Ecto neural progenitor cell (in vitro differentiated cells): ENCODE data around the gene PSRC1.

Experiments used
- DNase-seq: peaks from one replicate; pipeline ENCODE4 v3.0.0-alpha.2; 2018; ENCODE audit warnings: low spot score

PSRC1 gene

DNA sequence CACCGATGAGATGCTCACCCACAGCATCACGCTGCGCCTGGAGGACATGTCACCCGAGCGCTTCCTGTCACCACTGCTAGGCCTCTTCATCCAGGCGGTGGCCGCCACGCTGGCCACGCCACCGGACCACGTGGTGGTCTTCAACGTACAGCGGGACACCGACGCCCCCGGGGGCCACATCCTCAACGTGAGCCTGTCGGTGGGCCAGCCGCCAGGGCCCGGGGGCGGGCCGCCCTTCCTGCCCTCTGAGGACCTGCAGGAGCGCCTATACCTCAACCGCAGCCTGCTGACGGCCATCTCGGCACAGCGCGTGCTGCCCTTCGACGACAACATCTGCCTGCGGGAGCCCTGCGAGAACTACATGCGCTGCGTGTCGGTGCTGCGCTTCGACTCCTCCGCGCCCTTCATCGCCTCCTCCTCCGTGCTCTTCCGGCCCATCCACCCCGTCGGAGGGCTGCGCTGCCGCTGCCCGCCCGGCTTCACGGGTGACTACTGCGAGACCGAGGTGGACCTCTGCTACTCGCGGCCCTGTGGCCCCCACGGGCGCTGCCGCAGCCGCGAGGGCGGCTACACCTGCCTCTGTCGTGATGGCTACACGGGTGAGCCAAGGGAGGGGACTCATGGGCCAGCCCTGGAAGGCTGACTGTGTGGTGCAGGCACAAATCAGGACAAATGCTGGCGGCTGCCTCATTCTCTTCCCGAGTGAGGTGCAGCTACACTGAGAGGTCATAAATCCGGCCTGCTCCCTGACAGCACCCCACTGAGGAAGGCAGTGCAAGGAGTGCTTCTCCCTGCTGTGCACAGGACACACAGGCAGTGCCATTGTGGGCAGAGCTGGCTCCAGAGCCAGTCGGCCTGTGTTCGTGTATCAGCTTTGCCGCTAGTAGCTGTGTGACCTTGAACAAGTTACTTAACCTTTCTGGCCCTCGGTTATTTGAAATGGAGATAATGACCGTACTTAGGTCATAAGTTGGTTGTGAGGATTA is 24.2 kb downstream of the PSRC1 start:
- no peak for DNase-seq

- DNase-seq: no peak
Measured at GRCh38 chr1:109257682-109258421, 25.1 kb downstream of the PSRC1 start.

DNA sequence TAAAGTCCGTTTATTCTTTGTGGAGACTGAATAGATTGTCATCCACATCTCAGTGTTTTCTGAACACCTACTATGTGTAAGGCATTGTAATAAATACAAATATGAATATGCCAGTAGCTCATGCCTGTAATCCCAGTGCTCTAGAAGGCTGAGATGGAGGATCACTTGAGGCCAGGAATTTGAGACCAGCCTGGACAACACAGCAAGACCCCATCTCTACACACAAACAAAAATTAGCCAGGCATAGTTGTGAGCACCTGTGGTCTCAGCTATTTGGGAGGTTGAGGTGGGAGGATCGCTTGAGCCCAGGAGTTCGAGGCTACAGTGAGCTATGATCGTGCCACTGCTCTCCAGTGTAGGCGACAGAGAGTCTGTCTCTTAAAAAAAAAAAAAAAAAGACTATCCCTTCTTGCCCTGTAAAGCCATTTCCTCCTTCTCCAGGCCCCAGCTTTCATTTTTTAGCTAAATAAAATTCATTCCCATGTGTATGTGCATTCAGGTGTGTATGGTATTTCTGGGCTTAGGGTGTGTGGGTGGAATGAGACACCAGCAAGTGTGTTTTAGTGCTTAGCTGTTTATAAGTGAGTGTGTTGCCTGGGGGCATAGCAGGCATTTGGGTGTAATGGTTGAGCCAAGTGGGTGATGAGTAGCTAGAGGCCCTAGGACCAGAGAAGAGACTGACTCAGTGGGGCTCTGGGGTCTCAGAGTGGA is 25.8 kb downstream of the PSRC1 start:
- no peak for DNase-seq

GRCh38 chr1:109256085-109256484 is 26.9 kb downstream of the PSRC1 start:
- DNase-seq: no peak

GRCh38 chr1:109255678-109256077 is 27.3 kb downstream of the PSRC1 start:
- DNase-seq: no peak

DNA sequence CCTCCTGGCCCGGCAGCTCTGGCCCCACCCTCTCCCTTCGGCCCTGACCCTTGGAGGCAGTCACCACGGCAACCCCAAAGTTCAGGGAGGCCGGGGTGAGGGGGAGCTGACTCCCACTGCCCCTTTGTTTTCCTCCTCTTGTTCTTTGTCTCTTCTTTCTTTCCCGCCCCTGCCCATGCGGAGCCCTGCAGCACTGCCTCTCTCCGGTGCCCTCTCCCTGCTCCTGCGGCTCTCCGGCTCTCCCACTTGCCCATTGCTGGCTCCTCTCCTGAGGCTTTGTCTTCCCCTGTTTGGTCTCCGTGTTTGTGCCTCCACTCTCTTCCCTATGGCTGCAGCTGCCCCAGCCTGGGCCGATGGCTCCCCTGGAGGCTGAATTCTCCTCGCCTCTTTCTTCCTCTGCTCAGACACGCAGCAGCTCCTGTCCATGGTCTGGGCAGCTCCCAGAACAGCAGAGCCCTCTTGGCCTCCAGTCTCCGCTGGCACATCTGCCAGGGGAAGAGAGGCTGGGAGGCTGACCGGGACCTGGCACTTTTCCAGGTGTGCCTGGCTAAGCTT is 27.8 kb downstream of the PSRC1 start:
- DNase-seq: peak; percentile 77

DNA sequence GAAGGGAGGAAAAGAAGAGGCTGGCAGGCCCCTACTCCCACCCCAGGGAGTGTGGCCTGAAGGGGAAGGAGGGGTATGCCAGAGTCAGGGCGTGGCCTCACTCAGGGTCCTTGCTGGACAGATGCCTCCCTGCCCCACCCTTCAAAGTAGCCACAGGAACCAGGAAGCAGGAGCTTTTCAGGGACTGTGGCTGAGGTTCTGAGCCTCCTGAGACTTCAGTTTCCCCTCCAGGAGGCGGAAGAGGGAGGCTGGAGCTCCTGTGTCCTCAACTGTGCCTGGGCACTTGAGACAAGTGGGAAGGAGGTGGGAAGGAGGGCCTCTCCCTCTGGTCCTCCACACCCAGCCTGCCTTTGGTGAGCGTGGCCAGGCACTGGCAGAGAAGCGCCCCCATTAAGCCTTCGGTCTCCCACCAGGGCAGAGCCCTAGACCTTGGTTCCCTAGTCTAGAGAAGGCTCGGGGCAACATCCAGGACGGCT is 28.3 kb downstream of the PSRC1 start:
- no peak for DNase-seq

DNA sequence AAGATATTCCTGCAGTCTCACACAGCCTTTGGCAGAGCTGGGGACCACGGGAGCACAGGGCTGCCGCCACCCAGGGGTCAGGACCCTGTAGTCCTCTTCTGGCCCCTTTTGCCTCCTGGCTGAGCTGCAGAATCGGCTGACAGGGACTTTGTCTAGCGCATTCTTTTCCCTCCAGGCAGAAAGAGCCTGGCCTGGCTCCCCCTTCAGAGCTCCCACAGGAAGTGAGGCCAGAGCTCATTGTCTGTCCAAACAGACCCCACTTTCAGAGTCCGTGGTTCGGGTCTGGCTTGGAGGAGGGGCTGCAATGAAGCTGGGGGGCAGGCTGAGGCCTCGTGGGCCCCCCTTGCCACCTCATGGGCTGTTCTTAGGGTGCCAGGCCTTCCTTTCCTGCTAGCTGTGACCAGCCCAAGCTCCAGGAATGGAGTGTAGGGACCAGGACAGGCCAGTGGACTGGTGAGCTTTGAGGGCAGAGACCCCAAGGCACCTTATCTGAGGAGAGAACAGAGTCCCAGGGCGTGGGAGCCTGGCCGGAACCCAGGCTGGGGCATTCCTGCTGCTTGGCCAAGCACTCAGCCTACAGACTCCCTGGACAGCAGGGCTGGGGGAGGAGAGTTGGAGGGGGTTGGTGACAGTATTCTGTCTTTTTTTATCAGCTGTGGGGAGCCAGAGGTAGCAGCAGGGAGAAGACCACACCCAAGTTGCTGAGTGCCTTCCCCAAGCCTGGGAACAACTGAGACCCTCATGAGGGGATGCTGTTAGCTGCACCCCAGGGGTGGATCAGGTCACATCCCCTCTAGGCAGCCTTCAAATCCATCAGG is 28.9 kb downstream of the PSRC1 start:
- DNase-seq: peak; percentile 74

- no peak for DNase-seq
Measured at GRCh38 chr1:109252893-109253802, 29.8 kb downstream of the PSRC1 start.

- DNase-seq: no peak
Measured at GRCh38 chr1:109252167-109252892, 30.6 kb downstream of the PSRC1 start.

- DNase-seq: no peak
Measured at GRCh38 chr1:109251277-109252166, 31.4 kb downstream of the PSRC1 start.

DNA sequence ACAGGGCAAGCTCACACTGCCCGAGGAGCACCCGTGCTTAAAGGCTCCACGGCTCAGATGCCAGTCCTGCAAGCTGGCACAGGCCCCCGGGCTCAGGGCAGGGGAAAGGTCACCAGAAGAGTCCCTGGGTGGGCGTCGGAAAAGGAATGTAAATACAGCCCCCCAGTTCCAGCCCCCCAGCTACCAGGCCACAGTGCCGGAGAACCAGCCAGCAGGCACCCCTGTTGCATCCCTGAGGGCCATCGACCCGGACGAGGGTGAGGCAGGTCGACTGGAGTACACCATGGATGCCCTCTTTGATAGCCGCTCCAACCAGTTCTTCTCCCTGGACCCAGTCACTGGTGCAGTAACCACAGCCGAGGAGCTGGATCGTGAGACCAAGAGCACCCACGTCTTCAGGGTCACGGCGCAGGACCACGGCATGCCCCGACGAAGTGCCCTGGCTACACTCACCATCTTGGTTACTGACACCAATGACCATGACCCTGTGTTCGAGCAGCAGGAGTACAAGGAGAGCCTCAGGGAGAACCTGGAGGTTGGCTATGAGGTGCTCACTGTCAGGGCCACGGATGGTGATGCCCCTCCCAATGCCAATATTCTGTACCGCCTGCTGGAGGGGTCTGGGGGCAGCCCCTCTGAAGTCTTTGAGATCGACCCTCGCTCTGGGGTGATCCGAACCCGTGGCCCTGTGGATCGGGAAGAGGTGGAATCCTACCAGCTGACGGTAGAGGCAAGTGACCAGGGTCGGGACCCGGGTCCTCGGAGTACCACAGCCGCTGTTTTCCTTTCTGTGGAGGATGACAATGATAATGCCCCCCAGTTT is 32.3 kb downstream of the PSRC1 start:
- DNase-seq: no peak

GRCh38 chr1:109249654-109250401 is 33.1 kb downstream of the PSRC1 start:
- no peak for DNase-seq

DNA sequence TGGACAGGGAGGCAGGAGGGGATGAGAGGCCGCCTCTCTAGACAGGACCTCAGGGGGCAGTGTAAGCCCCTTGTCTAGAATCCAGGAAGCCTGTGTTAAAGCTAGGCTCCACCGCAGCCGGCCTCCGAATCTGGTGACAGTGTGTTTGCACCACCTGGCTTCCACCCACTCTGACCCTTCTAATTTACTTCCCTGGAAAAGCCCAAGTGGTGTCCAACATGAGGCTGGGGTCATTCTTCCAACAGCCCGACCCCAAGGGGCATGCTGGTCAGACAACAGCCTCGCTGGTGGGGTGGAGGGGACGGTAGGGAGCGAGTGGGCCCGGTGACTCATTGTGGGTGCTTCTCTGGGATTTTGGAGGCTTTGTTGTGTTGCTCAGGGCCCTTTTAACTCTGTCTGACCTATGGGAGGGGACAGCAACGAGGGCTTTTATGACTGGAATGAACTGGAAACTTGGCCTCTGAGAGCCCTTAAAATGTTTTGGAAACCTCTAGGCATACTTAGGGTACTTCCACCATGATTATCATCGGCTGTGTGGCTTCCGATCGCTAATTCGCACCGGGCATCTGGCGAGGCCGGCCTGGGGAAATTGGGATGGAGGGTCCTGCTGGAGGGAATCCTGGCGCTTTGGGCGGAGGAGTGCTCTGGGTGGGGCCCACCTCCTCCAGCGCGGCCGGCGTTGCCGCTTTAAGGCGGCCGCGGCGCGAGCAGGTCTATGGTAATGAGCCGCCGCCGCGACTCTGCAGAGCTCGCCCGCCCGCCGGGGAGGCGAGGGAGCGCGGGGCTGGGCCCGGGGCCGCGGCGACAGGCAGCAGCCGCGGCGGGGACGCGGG is 33.9 kb downstream of the PSRC1 start, which contains the start of gene CELSR2:
Gene CELSR2 (plus strand): TSS at position 743 of the 833 bp plus-strand sequence. CDS start 541 bp downstream, outside the sequence.
- peak; percentile 86 for DNase-seq

GRCh38 chr1:109248444-109248796 is 34.5 kb downstream of the PSRC1 start:
- DNase-seq: no peak
